Fibroblast of the conjunctiva (primary cell): ENCODE results near the gene NCF4.

Experiments used
- DNase-seq: peaks from one replicate; pipeline ENCODE4 v3.0.0-alpha.2; 2010; ENCODE audit warnings: low read depth

The NCF4 gene

DNA sequence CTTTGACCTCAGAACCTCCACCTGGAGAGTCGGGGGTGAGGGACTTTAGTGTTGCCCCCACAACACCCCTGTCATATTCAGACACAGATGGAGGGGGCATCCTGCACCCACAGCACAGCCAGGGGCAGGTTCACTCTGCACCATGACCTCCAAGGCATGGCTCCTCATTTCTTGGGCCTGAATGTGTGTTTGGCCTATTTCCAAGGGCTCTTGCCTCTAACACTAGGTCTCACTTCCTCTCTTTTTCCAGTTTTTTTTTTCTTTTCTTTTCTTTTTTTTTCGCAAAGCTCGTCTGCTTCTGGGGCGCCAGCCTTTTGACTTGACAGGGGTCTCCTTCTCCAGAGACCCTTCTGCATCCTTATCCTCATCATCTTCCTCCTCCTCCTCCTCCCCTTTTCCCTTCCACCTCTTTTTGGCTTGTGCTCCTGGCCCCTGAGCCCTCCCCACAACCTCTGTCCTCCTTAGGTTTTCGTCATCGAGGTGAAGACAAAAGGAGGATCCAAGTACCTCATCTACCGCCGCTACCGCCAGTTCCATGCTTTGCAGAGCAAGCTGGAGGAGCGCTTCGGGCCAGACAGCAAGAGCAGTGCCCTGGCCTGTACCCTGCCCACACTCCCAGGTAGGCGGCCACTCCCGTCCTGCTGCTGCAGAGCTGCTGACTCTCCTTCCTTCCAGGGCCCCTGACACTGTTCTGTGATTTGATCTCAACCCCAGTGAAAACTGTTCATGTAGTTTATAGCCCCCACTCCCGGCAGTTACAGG, 3.8 kb downstream of the NCF4 start:
- DNase-seq = no peak

DNA sequence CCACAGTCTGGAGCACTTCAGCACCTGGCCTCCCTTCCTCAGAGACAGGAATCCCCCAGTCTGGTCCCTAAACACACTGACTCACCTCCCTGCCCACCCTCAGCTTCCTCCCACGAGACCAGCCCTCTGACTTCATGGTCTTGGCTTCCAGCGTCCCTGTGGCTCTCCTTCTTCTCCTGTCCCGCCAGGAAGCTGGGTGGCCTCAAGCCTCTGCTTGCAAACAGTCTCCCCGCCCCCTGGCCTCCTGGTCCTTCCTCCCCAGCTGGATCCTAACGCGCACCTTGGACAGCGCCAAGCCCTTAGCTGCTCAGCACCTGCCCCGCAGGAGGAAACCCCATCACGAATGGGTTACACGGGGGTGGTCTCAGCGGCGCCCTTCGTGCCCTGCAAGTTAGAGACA, 4.5 kb downstream of the NCF4 start:
- no peak for DNase-seq

DNA sequence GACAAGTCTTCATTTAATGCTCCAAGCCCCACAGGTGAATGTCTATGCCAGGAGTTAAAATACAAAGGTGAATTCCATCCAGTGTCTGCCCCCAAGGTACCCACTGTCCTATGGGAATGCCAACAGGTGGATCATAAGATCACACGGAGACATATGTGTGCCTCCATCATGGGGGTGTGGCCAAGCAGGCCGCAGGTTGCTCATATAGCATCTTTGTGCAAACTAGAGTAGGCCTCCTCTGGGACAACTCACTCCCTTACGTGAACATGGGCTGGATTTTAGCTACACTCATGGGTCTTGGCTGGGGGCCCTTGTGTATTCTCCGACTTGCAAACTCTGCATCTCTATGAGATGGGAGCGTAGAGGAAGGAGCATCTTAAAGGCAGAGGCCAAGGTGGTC, 6.9 kb downstream of the NCF4 start:
- no peak for DNase-seq

DNA sequence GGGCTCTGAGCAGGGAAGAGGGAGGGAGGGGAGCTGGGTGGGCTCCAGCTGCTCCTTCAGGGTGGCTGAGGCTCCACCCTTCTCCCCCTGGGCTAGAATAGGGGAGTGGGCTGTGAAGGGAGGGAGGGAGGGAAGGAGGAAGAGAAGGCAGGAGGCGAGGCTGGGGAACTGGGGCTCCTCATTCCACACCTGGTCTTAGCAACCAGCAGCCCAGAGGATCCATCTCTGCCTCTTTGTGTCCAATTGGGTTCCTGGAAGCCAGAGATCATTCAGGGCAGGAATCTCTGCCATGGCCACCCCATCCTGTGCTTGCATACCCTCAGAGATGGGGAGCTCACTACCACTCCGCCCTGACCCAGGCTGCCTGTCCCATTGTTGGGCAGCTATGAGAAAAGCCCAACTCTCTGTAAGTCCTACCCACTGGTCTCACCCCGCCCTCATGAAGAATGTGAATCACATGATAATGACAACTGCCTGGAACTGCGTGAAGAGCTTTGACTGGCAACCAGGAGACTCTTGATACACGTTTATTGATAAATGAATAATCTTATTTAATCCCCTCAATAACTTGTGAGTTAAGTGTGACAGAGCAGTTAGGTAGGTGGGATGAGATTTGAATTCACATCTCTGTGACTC, 7.9 kb downstream of the NCF4 start:
- no peak for DNase-seq

DNA sequence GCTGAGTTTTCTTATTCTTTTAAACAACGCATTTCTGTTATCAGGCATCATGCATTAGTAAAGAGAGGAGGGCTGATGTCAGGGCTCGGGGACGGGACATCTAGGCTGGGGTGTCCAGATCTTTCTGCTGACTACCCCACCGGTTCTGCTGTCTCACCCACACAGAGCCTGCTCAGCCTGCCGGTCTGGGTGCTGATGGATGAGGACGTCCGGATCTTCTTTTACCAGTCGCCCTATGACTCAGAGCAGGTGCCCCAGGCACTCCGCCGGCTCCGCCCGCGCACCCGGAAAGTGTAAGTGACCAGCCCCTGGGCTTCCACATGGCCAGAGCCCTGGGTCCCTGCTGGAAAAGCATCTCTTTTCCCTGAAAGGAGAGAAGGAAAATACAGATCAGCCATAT, 9.4 kb downstream of the NCF4 start:
- DNase-seq = no peak

DNA sequence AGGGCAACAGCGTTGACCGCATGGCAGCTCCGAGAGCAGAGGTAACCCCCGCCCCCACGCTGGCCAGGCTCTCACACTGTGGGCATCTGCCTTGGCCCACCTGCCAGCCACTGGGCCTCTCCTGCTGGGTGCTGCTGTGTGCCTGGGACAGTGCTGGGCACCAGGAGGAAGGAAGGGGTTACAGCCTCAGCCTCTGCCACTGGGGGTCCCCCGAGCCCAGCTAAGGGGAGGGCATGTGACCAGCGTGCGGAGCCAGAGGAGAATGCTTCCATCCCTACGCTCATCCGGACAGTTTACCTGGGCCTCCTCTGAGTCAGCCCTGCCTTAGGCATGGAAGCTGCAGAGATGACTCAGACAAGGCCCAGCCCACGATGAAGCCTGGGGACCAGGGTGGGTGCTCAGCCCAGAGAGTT, 10.9 kb downstream of the NCF4 start:
- DNase-seq = no peak

DNA sequence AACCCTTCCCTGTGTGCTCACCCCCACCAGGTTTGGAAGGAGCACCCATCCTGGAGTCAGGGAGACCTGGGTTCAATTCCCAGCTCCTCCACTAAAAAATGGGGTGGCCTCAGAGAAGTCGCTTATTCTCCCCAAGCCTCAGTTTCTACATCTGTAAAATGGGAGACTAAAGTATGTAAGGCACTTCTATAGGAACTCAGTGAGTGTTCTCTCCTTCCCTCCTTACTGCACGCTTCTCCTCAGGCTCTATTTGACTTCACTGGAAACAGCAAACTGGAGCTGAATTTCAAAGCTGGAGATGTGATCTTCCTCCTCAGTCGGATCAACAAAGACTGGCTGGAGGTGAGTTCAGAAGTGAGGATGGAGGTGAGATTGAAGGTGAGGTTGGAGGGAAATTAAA, 11.3 kb downstream of the NCF4 start:
- no peak for DNase-seq

DNA sequence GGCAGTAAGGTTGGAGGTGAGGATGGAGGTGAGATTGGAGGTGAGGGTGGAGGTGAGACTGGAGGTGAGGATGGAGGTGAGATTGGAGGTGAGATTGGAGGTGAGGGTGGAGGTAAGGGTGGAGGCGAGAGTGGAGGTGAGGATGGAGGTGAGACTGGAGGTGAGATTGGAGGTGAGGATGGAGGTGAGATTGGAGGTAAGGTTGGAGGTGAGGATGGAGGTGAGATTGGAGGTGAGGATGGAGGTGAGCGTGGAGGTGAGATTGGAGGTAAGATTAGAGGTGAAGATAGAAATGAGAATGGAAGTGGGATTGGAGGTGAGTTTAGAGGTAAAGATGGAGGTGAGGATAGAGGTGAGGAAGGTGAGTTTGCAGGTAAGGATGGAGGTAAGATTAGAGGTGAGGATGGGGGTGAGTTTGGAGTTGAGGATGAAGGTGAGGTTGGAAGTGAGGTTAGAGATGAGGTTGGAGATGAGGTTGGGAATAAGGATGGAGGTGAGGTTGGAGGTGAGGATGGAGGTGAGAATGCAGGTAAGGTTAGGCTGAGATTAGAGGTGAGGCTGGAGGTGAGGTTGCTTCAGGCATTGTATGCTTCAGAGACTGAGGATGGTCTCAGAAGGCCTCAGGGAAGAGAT, 12.2 kb downstream of the NCF4 start:
- no peak for DNase-seq

DNA sequence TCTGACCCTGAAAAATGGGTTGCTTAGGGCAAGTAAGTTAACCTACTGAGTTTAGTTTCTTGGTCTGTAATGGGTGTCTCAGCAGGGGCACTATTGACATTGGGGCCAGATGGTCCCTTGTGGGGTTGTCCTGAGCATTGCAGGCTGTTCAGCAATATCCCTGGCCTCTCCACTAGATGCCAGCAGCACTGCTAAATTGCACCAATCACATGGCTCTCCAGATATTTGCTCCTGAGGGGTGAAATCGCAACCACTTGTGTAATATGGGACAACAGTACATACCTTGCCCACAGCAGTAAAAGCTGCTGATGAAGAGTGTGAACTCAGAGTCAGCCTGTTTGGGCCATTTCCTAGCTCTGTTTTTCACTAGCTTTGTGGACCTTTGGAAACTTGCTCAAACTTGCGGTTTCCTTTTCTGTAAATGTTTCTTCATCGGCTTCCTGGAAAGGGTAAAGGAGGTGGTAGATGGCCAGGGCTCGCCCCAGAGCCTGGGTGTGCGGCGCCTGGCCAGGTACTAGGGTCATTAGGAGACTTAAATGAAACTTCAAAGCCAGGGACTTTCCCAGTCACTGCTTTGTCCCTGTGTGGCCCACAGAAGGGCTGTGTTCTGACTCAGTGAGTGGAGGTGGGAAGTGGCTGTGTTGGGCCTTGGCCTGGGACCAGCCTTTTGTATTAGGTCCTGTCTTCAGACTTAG, 13.0 kb downstream of the NCF4 start:
- no peak for DNase-seq

DNA sequence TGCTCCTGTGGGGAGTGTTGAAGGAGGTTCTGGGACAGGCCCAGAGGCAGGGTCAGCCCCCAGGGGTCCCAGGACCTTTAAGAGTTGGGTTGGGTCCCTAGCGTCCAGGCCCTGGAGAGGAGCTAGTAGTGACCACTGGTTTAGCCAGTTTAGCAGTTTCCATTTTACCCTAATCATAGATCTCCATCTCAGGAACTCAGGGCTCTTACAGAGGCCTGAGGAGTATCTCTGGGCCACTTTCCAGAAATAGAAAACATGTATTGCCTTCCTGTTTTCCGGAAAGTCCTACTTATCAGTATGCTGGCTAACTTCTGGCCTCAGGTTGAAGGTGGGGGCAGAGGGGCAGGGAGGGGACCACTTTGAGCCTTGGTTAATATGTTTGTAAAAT, 13.5 kb downstream of the NCF4 start:
- DNase-seq = no peak

DNA sequence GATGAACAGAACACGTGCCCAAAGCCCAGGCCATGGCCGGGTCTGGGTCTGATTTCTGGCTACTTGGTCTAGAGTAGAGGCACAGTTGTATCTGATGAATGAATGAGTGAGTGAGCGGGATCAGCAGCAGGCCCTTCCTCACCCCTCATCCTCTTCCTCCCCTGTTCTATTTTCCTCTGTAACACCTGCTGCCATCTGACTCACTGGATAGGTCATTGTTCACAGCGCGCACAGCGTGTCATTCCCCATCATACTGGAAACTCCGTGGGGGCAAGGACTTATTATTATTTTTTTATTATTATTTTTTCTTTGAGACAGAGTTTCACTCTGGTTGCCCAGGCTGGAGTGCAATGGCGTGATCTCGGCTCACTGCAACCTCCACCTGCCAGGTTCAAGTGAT, 13.9 kb downstream of the NCF4 start:
- DNase-seq = no peak

DNA sequence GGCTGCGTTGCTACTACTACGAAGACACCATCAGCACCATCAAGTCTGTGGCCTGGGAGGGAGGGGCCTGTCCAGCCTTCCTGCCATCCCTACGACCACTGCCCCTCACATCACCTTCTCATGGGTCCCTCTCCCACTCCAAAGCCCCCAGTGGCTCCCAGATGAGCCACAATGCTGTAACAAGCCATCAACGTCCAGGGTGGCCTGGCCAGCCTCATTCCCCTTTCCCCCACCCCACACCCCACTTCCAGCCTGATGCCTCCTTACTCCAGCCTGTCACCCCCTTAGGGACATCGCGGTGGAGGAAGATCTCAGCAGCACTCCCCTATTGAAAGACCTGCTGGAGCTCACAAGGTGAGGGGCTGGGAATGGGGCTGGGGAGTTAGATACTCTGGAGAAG, 14.9 kb downstream of the NCF4 start:
- no peak for DNase-seq

DNA sequence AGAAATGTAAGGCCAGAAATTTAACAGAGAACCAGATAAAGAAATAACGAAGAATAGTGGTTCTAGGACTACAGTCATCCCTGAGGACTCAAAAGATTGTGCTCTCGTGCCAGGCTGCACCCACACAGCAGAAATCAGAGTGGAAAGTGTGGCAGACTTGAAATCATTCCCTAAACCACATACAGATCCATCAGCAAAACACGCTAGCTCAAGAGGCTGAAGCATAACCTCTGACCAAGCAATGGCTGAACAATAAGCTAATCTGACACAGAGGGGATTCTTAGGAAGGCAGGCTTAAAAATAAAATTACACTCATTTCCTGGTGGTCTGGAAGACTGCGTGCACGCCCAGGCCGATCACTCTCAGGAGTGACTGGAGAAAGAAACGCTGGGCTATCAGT, 19.0 kb downstream of the NCF4 start:
- DNase-seq = no peak

DNA sequence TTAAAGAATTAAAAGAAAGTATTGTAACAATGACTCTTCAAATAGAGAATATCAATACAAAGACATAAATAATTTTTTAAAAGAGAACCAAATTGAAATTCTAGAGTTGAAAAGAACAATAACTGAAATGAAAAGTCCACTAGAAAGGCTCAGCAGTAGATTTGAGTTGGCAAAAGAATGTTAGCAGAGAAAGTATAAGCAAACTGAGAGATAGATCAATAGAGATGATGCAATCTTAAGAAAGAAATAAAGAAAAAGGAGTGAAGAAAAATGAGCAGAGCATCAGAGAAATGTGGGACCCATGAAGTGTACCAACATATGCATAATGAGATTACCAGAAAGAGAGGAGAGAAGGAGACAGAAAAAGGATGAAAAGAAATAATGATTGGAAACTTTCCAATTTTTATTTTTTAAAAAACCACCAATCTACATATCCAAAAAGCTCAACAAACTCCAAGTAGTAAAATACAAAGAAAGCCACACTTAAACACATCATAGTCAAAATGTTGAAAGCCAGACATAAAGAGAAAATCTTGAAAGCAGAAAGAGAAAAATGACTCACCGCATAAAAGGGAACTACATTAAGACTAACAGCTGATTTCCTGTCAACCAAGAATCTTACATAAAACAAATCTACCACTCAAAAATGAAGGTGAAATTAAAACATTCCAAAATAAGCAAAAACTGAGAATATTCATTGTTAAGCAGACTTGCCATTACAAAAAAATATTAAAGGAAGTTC, 20.9 kb downstream of the NCF4 start:
- DNase-seq = no peak

DNA sequence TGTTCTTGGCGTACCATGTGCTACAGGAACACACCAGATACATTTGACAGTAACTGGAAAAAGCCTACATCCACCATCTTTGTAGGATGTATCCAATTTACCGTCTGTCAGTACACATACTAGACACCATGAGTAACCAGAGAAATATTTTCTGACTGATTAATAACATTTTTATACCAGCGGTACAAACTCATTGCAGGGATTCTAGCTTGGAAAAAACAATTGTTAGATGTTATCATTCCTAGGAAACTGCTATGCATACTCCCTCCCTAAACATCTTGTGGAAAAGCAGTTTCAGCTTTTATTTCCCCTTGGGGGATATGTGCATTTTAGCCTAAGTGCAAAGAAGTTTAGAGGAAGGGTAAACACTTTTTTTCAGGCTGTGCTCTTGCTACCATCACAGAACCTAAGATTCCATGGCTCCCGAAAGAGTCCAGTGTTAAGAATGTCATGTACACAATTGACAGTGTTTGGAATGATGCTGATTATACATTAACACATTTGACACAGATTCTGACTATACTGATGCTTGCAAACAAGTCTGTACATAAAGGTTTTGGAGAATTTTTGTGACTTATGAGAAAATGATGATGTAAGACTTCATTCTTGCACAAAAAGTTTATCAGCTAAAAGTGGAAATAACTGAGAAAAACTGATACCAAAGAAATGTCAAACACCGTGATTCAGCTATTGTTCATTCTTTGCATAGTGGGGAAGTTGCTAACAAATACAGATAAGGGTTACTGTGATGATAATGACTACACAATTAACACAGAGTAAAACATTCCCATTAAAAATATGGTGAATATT, 23.7 kb downstream of the NCF4 start:
- DNase-seq = no peak

DNA sequence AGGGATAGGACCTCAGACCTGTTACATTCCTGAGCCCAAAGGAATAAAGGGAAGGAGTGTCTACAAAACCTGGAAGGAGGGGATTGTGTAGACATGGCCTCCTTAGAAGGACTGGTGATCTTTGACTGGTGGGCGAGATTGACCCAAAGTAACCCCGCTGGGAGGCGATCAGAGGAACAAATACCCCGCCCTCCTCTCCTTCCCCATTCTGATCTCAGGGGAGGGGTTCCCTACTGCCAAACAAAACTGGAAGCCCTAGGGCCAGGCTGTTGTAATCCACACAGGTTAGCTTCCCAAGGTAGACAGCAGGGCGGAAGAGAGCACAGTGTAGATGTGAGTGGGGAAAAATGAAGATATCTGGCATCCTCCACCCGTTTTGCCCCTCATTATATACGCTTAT, 24.7 kb downstream of the NCF4 start:
- no peak for DNase-seq

DNA sequence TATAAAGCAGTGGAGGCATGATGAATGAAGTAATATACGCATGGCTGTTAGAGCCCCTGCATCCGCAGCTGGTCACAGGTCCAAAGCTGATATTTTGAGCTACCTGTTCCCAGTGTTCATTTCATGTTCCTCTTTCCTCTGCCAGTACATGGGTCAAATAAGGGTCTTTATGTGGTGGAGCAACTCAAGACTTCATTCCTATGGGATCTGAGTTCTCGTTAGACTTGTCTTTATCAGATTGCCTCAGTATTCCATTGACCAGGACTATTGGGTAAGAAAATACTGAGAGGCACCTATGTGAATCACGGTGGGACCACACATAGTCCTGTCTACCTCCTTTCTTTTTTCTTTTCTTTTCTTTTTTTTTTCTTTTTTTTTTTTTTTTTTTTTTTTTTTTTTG, 25.2 kb downstream of the NCF4 start:
- DNase-seq = no peak

DNA sequence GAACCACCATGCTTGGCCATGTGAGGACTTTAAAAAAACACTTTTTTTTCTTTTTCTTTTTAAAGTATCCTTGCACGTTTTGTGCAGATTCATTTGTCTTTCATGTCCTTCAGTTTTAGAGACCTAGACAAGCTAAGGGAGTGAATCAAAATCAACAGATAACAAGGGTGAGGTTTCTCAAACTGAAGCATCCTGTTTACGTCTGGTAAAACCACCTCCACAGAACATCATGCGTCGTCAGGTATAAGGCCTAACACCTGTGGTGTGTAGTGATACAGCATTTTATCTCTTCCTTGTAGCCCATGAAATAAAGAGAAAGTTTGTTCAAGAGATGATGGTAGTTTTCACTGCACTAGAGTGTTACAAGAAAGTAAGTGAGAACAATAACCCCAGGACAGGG, 26.4 kb downstream of the NCF4 start:
- DNase-seq = no peak

DNA sequence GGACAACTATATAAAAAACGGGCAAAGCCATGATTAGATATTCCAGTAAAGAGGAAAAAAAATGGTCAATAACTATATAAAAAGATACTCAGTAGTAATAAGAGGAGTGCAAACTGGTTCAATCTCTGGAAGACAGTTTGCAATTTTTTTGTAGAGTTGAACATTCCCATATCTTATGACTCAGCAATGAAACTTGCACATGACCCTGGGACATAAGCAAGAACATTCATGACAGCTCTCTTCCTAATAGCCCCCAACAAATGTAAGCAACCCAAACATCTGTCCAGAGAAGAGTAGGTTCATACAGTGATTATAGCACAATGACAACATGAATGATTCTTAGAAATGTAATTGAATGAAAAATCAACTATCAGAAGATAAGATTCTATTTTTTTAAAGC, 30.8 kb downstream of the NCF4 start:
- no peak for DNase-seq

DNA sequence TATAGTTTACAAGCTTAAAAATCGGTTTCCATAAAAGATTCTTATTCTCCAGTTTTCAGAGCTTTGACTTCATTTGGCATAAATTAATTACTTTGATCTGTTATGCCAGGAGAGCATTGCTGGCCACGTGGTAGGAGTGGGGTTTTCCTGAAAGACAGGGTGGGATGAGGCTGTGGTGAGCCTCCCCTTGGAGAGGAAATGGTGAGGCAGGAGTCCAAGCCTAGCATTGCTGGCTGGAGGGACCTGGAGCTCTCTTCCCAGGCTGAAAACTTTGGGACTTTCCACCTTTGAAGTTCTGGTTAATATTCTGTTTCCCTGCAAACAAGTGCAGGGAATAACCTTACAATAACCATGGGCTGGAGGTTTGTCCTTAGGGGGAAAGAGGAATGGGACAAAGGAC, 31.5 kb downstream of the NCF4 start:
- no peak for DNase-seq

DNA sequence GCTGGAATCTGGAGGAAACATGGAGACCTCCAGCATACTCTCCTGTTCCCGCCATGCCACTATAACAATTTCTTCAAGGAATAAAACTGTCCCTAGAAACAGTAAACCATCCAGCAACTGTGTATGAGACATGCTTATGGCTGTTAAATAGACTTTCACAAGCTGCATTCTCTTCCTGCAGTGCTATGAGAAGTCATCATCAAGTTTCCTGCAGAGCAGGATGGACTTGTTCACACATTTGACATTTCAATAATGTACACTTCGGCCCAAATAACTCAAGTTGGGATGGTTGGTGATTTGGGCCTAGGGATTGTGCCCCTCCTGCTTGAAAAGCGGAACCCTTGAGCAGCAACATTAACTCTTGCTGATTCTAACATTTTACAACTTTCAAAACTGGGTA, 32.5 kb downstream of the NCF4 start:
- no peak for DNase-seq

DNA sequence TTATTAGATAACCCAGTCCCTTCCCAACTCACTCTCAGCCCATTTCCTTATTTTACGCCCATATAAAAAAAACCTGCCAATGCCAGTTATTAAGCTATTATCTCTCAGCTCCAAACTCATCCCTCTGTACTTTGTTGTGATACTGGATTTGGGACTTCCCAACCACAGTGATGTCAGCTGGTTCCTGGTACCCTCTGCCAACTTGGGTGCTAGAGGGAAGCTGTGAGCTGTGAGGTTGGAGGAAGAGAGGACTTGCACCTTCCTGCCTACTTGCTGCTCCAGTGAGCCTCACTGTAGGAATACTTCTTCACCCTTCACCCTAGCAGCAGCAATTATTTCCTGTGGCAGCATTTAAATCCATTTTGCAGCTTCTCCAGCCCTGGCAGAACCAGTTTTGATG, 33.5 kb downstream of the NCF4 start:
- DNase-seq = no peak
